GM19025 (cell line): Measurements from ENCODE around the gene LRP8.
A peak's percentile ranks its signal among the peaks of the same experiment; 100 is the strongest.
"Not testable (repeated sequence)": the region's sequence is repeated elsewhere in the genome, so short reads cannot be mapped to it uniquely, and the experiment has no call there.

Experiments
- ATAC-seq: cut with Tn5 transposase; IDR thresholded peaks from one replicate; pipeline ENCODE4 v1.9.1; 2021; ENCODE audit warnings: mild to moderate bottlenecking, low read depth, moderate library complexity; ENCODE audit not compliant: unreplicated experiment

The LRP8 gene

DNA sequence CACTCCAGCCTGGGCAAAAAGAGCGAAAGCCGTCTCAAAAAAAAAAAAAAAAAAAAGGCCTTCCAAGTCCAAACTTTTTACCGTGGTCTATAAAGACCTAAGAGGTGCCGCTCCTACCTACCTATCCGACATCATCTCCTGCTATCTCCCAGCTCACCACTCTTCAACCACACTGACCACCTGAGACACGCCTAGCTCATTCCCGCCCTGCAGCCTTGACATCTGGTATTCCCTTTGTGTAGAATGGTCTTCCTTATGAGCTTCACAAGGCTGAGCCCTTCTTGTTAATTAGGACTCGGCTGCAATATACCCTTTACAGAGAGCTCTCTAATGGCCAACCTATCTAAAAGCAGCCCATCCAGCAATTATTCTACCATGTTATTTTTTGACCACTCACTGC, 90.2 kb downstream of the LRP8 start:
- no peak for ATAC-seq

DNA sequence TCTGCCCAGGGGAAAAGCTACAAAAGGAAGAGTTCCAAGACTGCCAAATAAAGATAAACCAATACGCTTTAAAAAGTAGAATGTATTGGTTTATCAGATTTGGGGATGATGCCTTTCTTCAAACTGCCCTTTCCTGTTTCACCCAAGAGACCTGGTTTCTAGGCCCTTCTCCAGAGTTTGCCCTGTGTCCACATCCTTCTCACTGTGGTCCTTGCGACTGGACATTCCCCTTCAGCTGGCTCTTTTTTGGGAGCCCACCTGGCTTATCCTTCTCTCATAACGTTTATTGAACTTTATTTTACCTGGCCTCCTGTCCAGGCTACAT, 106.9 kb downstream of the LRP8 start:
- ATAC-seq, result no peak

- ATAC-seq, result peak; percentile 88
These were observed 107.5 kb downstream of the LRP8 start, which contains the start of gene CZIB for GRCh38 chr1:53220171-53220961. CZIB (minus strand) TSS chr1:53220634; CDS start chr1:53220575, 59 bp downstream.

DNA sequence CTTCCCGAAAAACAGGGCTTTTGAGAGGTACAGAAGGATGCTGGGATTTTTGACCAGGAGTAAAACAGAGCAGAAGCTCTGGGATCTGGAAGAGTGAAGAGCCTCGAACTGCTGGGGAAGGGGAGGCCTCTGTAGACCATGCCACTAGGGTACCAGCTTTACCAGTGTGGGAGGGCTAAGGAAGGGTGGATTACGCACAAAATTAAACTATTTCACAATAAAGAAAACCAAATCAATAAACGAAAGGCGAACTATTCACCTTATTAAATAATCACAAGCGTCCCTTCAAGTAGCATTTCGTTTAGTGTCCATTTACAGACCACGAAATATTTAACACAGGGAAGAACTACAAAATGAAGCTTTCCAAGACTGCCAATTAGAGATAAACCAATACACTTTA, 108.2 kb downstream of the LRP8 start:
- no peak for ATAC-seq

- no peak for ATAC-seq
These were observed 109.7 kb downstream of the LRP8 start for GRCh38 chr1:53218201-53218600.

DNA sequence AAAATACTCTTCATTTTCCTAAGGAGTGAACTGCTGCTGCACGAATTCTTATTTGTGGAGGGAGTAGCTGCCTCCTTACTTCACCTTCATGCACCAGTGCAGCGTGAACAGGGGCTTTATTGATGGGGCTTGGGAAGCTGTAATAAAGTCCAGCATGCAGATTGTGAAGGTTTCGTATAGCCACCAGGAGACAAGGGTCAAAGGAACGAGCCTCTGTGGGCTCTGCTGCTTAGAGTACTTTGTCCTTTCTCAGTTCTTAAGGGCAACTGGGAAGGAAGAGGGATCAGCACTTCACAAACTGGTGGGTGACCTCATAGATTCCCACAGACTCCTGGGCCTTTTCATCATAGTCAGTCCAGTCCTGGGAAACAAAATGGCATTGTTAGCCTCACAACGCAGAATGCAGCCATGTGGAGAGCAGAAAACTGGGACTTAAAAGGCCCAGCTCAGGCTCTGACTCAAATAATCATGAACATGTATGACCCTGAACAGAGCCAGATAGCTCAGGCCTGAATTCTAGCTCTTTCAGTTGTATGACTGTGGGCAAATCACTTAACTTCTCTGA, 113.4 kb downstream of the LRP8 start:
- ATAC-seq, result no peak

DNA sequence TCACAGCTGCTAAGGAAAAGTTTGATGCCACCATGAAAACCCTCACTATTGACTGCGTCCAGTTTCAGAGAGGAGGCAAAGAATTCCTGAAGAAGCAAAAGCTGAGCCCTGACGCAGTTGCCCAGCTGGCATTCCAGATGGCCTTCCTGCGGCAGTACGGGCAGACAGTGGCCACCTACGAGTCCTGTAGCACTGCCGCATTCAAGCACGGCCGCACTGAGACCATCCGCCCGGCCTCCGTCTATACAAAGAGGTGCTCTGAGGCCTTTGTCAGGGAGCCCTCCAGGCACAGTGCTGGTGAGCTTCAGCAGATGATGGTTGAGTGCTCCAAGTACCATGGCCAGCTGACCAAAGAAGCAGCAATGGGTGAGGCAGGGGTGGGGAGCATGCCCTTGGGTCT, 116.9 kb downstream of the LRP8 start:
- ATAC-seq, result no peak

DNA sequence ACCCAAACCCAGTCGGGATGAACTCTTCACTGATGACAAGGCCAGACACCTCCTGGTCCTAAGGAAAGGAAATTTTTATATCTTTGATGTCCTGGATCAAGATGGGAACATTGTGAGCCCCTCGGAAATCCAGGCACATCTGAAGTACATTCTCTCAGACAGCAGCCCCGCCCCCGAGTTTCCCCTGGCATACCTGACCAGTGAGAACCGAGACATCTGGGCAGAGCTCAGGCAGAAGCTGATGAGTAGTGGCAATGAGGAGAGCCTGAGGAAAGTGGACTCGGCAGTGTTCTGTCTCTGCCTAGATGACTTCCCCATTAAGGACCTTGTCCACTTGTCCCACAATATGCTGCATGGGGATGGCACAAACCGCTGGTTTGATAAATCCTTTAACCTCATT, 117.5 kb downstream of the LRP8 start:
- no peak for ATAC-seq

DNA sequence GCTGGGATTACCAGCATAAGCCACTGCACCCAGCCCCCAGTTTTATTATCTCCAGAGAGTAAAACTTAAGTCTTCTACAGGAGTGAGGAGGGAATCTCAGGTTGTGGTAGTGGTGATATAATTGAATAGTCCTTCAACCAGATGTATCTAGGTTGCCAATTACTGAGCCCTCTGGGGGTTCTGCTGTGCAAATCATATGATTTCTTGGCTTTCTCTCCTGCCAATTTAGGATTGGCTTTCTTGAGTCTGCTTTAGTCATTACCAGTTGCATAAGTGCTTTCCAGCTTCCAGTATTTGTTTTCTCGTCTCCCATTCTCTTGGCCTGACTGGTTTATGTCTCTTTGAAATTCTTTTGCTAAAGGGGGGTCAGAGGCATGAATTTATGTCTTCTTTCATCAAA, 120.1 kb downstream of the LRP8 start:
- no peak for ATAC-seq

DNA sequence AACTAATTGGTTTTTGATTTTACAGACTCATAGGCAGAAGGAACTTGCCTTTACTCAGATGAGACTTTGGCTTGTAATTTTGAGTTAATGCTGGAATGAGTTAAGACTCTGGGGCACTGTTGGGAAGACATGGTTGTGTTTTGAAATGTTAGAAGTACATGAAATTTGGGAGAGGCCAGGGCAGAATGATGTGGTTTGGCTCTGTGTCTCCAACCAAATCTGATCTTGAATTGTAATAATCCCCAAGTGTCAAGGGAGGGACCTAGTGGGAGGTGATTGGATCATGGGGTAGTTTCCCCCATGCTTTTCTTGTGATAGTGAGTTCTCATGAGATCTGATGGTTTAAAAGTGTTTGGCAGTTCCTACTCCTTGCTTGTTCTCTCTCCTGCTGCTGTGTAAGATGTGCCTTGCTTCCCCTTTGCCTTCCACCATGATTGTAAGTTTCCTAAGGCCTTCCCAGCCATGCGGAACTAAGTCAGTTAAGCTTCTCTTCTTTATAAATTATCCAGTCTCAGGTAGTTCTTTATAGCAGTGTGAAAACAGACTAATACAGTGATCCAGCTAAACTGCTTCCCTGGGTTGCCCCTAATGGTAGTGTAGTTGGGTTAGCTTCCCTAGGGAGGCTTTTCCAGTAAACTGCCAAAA, 121.0 kb downstream of the LRP8 start:
- no peak for ATAC-seq

- not testable (repeated sequence) for ATAC-seq
These were observed 121.7 kb downstream of the LRP8 start for GRCh38 chr1:53206083-53206685.

DNA sequence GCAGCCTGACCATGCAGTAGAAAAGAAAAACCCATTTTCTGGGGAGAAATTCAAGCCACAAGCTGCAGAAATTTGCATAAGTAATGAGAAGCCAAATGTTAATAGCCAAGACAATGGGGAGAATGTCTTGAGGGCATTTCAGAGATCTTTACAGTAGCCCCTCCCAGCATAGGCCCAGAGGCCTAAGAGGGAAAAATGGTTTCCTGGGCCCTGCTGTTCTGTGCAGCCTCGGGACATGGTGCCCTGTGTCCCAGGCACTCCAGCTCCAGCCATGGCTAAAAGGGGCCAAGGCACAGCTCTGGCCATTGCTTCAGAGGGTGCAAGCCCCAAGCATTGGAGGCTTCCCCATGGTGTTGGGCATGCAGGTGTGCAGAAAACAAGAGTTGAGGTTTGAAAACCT, 122.4 kb downstream of the LRP8 start:
- ATAC-seq, result not testable (repeated sequence)

DNA sequence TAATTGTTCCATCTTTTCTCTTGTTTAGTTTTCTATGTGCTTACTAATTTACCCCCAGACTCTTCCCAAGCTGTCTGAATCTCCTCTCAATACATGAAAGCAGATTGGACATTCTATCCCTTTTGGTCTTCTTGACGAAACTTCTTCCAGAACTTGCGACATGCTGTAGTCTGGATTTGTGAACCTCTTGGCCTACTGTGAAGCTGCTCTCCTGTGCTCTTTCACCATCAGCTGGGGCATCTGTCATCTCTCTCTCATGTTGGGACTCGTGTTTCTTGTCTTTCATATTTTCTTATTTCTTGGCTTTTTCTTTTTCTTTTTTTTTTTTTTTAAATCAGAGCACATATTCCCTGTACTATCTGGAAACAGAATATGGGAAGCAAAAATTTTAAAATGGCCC, 124.4 kb downstream of the LRP8 start:
- ATAC-seq, result no peak

DNA sequence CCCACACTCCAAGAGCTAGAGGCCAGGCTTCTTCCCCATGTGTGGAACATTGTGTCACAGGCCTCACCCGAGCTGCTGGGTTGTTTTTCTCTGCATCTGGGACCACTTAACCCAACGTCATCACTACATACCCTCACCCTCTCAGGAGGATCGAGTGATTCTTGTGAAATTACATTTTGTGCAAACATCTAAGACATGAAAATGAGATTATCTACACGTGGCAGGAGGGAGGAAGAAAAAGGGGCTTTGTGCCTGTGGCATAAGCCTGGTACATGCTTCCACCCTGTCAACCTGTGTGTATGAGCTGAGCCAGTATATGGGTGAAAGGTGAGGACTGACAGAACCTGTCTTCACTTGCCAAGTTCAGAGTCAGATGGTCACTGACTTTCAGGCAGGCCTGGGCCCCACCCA, 129.6 kb downstream of the LRP8 start:
- no peak for ATAC-seq

DNA sequence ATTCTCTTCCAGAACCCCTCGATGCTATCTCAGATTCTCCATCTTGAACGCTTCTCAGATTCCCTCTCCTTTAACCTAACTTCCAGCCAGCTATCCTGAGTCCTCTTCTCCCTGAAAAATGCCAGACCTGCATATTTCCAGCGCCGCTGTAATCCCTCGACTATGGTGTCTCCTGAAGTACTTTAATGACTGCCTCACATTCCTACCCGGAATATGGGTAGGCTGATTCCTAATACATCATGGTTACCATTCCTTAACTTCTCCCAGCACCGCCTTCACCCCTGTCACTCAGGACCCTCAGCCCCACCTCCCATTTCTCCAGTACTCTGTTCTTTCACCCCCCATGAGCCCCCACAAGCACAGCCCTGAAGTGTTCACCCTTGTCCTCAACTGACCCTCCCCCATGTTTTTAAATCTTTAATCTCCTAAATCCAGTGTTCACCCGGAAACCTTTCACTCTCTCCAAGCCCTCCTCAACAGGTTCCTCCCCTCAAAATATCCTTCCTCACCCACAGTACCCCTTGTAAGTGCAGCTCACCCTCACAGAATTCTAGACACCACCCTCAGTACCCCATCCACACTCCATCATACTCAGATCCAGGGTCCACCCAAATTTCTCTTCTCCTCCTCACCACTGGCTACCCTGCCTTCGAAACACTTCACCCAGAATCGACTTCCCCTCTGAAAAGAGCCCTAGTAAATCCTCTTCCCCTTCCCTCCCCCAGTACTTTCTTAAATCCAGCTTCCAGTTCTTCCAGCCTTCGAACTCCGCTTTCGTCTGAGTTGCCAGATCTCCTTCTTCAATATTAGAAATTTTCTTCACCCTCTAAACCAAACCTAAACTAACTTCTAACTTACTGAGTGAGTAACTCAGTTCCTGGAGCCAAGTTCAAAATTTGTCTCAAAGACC, 130.3 kb downstream of the LRP8 start:
- ATAC-seq, result no peak

DNA sequence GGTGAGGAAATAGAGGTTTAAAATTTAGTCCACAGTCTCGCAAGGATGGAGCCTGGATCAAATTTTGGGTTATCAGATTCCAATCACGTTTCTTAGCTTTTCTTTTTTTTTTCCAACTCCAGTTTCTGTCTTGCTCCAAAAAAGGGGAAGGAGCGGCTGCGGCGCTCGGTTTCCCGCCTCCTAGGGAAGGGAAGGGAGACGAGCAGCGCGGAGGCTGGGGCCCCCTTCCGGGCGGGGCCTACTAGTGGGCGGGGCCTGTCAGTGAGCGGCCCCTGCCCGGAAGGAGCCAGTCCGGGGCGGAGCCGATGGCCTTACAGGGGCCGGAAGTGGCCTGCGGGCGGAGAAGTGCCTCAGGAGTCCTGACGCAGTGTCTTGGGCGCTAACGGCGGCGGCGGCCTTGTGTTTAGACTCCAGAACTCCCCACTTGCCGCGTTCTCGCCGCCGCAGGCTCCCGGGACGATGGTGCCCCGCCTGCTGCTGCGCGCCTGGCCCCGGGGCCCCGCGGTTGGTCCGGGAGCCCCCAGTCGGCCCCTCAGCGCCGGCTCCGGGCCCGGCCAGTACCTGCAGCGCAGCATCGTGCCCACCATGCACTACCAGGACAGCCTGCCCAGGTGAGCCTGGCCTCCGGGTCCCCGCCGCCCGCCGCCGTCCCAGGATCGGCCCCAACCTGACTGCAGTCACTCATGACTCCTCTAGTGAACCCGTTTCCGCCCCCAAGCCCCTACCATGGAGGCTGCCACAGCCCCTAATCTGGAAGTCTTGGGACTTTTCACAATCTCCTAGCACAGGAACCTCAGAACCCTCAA, 131.2 kb downstream of the LRP8 start, which contains the start of gene CPT2:
Gene CPT2, plus strand, starts transcription at position 340 of the 806 bp plus-strand sequence. Its CDS starts 120 bp downstream, at position 460.
- peak; percentile 99 for ATAC-seq

DNA sequence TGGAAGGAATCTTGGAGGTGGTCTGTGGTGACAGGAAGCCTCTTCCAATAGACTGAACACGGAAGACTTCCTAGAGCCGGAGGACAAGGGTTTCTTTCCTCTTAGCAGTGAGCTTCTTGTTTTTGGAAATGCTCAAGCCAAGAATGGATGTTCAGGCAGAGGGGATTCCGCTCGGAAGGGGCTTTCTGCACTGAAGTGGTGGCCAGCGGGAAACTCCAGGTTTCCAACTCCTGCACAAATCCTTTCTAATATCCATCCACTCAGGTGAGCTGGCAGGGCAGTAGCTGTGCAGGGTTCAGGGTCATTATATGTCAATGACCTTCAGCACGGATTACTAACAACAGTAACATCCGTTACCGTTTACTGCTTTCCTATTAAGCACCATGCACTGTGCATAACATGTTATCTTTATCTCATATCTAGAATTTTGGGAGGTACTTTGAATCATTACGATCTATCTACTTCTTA, 131.8 kb downstream of the LRP8 start:
- no peak for ATAC-seq

- ATAC-seq, result no peak
These were observed 132.4 kb downstream of the LRP8 start for GRCh38 chr1:53195246-53196016.
